Measurements from ENCODE around the gene ZIC4.

Gene ZIC4

DNA sequence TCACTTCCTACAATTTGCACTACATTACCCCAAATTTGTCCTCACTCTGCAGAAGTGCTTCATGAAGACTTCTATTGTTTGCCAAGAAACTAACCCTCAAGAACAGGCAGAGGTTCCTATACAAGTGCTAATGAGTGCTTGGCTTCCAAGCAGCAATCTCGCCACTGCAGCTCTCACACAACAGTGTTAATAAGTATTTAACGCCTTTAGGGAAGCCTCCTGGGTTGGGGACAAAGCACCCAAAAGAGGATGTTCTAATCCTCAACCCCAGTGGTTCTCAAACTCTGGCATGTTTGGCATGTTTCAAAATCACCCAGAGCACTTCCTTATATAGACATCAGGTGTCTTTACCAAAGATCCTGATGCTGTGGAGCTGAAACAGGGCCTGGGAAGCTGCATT is 64.6 kb downstream of the ZIC4 start:
- DNase-seq (ENCODE audit: low read depth), result no peak

DNA sequence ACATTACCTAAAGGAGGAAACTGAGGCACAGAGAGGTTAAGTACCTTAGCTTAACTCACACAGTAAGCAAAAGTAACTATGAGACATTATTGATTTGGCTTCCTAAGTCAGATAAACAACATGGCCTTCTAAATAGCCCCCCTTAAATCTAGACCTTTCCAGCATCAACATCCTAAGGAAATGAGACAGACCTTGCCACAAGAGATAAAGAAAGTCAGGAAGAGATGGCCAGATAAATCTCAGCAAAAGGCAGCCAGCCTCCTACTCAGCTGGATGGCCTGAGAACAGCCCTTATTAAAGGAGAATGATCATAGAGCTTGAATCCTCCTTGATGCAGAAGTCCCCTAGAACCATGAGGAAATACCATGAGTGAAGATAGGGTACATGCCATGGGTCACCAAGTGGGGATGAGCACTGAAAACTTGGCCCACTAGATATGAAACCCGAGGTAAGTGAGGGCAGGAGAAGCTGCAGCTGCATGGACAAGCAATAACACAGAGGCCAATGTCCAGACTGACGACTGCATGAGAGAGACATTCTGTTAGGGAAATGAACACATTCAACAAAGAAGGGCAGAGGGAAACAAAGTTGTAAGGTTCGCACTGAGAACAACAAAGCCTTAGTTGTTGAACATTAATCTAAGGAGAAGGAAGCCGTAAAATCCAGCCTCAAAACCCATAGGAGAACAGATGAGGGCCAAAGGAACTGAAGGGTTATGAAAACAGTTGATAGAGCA is 69.6 kb downstream of the ZIC4 start:
- no peak overlapping the region for H3K4me3 ChIP-seq (ENCODE audit: low read depth, low read length)
- TF ChIP-seq, protein P1, sequence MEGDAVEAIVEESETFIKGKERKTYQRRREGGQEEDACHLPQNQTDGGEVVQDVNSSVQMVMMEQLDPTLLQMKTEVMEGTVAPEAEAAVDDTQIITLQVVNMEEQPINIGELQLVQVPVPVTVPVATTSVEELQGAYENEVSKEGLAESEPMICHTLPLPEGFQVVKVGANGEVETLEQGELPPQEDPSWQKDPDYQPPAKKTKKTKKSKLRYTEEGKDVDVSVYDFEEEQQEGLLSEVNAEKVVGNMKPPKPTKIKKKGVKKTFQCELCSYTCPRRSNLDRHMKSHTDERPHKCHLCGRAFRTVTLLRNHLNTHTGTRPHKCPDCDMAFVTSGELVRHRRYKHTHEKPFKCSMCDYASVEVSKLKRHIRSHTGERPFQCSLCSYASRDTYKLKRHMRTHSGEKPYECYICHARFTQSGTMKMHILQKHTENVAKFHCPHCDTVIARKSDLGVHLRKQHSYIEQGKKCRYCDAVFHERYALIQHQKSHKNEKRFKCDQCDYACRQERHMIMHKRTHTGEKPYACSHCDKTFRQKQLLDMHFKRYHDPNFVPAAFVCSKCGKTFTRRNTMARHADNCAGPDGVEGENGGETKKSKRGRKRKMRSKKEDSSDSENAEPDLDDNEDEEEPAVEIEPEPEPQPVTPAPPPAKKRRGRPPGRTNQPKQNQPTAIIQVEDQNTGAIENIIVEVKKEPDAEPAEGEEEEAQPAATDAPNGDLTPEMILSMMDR (conservative IDR thresholded peaks at IDR 0.05; ENCODE audit: low read depth, low read length), result no peak
- no peak for DNase-seq (ENCODE audit: low read depth)

More for the DNA sequence above, 64.6 kb downstream of the ZIC4 start:
- H3K4me3 ChIP-seq (ENCODE audit: low read depth, low read length), result no peak overlapping the region
- TF ChIP-seq, protein P1 (conservative IDR thresholded peaks at IDR 0.05; ENCODE audit: low read depth, low read length), result no peak

Data from choroid plexus epithelial cell (primary cell).